ENCODE results near the gene PRCC.
A peak's percentile ranks its signal among the peaks of the same experiment; 100 is the strongest.

Gene PRCC

GRCh38 chr1:156743367-156744302 is 23.7 kb upstream of the PRCC start:
- no peak for DNase-seq (ENCODE audit: extremely low spot score, insufficient read length, low read depth)
- FAIRE-seq = no peak

GRCh38 chr1:156744344-156744743 is 23.0 kb upstream of the PRCC start:
- no peak for FAIRE-seq
- DNase-seq (ENCODE audit: extremely low spot score, insufficient read length, low read depth) = no peak

DNA sequence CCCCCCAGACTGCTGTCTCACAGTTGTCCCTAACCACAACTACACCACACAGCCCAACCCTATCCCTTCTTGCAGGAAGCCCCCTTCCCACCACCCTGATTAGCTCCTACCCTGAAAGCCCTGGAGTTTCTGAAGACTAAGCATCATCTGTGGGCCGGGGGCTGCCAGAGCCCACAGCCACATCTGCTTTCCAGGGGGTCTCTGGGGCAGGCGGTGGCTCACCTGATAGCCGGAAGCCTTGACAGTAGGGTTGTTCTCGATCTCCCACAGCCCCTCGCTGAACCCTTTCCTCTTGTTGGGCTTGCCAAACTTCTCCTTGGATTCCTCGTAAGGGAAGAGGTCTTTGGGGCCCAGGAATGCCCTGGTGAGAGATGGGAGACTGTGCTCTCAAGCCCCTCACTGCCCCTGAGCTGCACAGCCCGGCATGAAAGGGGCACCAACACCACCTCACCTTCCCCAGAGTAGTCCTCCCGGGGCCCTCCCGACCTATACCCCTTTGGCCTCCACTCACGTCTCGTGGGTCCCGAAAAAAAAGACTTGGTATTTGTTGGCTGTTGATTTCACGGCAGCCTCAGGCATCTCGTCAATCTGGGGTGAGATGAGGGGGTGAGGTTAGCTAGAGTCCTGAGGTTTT is 22.4 kb upstream of the PRCC start:
- FAIRE-seq (no peak), DNase-seq (ENCODE audit: extremely low spot score, insufficient read length, low read depth) (no peak)

DNA sequence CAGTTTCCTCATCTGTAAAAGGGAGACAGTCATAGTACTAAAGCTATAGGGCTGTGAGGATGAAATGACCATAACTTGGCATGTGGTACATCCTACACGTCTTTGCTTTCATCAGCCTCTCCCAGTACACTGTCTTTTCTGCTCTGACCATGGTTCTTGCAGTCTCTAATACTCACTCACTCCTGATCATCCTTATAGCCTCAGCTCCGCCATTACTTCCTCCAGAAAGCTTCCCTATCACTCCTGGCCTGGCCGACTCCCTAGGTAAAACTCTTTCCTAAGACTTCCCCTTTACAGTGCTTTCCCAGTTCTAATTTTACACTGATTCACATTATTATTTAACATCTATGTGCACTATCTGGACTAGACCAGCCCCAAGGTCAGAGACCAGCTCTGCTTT is 21.5 kb upstream of the PRCC start:
- no peak for DNase-seq (ENCODE audit: extremely low spot score, insufficient read length, low read depth)
- no peak for FAIRE-seq

DNA sequence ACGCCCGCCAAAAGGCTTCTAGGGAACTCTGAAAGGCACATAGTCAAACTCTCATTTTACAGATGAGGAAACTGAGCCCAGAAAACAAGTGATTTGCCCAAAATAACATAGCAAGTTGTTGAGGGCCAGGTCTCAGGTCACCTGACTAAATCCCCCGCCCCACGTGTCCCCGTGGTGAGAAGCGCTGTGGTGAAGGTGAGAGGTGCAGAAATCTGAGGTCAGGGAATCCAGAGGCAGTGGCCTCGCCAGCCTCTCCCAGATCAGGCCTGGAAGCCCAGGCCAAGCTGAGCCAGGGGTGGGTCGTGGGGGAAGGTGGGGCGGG is 21.0 kb upstream of the PRCC start:
- FAIRE-seq = no peak
- no peak for DNase-seq (ENCODE audit: extremely low spot score, insufficient read length, low read depth)

GRCh38 chr1:156746728-156747631 is 20.4 kb upstream of the PRCC start:
- FAIRE-seq (no peak), DNase-seq (ENCODE audit: extremely low spot score, insufficient read length, low read depth) (no peak)

- no peak for DNase-seq (ENCODE audit: extremely low spot score, insufficient read length, low read depth)
- FAIRE-seq = no peak
Observed at GRCh38 chr1:156747742-156748669, 19.3 kb upstream of the PRCC start.

DNA sequence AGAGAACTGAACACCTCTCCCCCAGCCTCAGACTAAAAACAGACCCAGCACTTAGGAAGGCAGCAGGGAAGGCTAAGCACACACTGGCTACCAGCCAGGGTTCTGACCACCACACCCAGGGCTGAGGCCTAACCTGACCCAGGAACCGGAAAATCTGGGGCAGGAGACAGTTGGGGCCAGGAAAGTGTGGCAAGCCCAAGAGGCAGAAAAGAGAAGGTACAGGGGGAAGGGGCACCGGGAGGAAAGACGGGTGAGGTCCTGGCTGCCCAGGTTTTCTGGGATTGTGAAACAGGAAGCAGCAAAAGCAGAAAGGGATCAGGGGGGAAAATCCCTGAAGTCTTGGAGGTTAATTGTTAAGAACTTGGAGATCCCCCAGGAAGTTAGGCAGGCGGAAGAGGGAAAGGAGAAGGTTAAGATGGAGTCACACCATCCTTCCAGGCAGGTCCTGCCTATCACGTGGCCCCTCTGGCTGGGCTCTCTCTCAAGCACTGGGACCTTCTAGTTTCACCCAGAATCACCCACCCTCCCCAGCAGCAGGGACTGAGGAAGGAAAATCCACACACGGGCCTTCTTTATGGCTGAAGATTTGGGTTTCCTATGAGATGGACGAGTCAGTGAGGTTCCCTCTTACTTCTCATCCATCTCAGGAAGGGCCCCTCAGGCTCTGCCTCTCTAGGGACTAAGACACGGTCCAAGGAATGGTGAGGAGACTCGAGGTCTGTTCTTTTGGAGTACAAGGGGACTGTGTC is 18.5 kb upstream of the PRCC start:
- no peak for DNase-seq (ENCODE audit: extremely low spot score, insufficient read length, low read depth)
- FAIRE-seq = peak; percentile 31

DNA sequence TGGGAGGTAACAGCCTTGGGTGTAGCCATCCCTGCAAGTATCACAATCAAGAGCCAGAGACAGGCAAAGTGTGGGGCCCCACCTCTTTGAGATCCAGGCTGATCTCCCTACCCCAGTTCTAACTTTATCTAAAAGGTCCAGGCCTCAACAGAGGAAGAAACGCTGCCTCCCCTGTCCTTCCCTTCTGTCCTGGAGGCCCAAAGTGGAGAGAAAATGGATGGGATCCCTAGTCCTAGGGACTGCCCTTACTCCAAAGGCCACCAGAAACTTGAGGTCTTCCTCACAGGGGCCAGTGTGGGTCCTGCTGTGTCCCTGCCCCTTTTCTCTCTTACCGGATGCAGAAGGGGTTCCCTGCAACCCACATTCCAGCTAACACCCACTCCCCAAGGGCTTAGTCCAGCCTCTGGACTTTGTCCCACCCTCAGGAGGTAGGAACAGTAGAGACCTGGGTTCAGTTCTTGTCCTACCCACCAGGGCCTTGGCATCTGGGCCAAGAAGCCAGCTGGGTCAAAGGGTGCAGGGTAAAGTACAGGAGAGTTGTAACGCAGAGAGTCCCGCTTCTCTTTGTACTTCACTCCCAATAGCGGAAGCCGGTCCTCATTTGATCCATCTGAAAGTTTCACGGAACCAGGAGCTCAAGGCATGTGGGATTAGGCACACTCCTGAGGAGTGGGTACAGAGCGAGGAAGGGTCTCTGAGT is 17.8 kb upstream of the PRCC start:
- no peak for FAIRE-seq

DNA sequence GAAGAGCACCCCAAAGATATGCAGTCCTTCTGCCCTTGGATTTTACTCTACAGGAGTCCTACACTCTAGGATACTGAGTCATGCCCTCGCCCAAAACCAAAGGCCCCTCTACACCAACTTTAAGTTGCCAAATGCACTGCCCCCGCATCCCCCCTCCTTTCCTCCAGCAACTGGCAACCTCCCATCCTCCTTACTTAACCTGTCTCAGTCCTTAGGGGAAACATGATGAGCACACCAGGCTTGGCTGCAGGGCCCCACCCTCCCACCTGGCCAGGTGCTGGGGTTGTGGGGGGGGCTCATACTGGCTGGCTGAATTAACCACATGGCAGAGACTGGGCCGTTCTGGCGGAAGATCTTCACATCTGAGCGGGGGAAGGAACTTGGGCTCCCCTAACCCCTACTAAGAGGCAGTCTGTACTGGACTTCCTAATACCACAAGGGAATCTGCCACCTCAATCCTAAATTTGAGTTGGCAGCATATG is 17.1 kb upstream of the PRCC start:
- no peak for DNase-seq (ENCODE audit: extremely low spot score, insufficient read length, low read depth)
- FAIRE-seq = no peak

More for the DNA sequence above, 17.8 kb upstream of the PRCC start:
- DNase-seq (ENCODE audit: extremely low spot score, insufficient read length, low read depth) = no peak

DNA sequence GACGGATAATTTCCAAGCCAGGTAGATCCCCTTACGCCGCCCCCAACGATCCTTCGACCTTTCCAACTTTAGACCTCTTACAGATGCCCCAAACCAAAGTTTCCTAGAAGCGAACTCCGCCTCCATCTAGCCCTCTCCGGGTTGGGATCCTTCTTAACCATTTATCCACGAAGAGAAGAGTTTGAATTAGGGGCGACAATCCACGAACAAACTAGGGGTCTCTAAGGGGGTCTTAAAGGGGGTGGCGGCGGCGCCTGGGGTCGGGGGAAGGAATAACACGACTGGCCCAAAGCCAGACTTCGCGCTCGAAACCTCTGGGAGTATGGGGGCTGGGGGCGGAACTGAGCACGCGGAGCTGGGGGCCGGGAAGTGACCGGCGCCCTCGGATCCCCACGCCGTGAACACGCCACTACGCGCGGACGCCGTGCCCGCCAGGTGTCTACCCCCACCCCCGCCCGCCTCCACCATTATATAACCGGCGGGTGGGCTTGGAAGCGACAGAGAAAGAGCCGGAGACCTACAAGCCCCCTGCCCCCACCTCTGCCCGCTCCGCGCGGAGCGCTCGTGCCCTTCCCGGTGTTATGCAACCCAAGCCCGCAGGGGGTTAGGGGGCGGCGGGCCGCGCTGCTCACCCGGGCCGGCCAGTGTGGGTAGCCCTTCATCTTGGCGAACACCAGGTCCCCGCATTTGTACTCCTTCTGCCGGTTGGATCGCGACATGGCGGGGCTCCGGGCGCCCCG is 16.5 kb upstream of the PRCC start:
- FAIRE-seq (no peak), DNase-seq (ENCODE audit: extremely low spot score, insufficient read length, low read depth) (no peak)

DNA sequence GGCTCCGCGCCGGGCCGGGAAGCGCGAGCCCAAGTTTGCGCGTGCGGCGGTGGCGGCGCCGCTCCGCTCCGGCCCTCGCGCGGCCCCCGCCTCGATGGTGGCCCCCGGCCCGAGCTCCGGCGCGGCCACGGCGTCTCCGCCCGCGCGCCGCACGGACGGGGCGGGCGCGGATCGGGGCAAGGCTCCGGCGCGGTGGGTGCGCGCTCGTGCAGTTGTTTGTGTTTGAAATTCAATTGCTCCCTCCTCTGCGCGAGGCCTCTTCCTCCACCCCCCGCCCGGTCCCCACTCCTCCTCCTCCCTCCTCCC is 15.9 kb upstream of the PRCC start, which contains the start of gene HDGF:
Gene HDGF, minus strand, starts transcription at position 225 of the 306 bp plus-strand sequence. CDS start 246 bp downstream, outside the sequence.
- no peak for FAIRE-seq
- no peak for DNase-seq (ENCODE audit: extremely low spot score, insufficient read length, low read depth)

GRCh38 chr1:156751757-156752481 is 15.4 kb upstream of the PRCC start:
- peak; percentile 77 for DNase-seq (ENCODE audit: extremely low spot score, insufficient read length, low read depth)
- FAIRE-seq = peak; percentile 67

DNA sequence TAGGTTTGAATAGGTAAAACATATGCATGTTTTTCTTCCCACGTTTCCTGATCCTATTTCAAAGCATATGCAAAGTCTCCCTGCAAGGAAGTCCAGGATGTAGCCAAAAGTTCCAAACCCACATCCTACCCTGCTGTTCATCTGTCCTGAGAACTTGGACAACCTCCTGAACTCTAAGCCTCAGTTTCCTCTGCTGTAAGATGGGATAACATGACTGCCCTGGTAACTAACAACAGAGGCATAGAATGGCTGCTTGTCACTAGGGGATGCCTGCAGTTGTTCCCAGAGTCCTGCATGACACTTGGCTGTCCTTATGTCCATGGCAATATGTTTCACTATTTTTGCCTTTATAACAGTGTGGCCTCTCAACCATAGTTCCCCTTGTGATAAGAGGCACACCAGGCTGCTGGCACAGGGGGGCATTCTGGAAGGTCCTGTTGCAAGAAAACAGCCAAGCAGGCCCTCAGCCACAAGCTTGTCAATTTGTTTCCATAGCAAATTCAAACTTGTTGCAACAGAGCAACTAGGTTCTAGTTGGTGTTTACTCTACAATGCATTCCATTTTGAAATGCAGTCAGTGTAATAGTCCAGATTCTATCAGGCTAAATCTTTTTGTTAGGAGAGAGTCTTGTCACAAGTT is 14.4 kb upstream of the PRCC start:
- FAIRE-seq (no peak), DNase-seq (ENCODE audit: extremely low spot score, insufficient read length, low read depth) (no peak)

DNA sequence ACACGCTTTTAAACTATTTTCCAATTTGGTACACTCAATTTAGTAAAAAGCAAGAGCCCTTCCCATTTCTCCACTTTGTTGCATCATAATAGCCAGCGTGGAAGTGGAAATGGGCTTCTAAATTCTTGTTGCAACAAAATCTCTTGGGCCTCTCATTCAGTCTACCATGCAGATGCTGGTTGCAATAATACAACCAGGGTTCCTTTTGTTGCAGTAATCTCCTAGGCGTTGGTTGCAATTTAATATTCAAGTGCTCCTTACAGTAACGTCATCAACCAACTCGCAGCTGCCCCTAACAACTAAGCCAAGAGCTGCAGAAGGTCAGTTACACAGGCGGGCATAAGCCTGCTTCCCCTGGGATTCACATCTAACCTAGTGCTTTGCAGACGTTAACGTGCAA is 13.1 kb upstream of the PRCC start:
- DNase-seq (ENCODE audit: extremely low spot score, insufficient read length, low read depth) (no peak), FAIRE-seq (no peak)

- DNase-seq (ENCODE audit: extremely low spot score, insufficient read length, low read depth) (no peak), FAIRE-seq (no peak)
Observed at GRCh38 chr1:156755527-156755950, 11.8 kb upstream of the PRCC start.

All from GM18507 (cell line).